Nephron (organoid): ENCODE measurements around the gene ZBP1.
A peak's percentile ranks its signal among the peaks of the same experiment; 100 is the strongest.

ENCODE experiments used
- H3K27ac Mint-ChIP-seq, 3 experiments: 2 replicates each; pipeline ENCODE4 v1.8.0; 2020; ENCODE audit warnings: mixed read lengths in 3 of 3, mild to moderate bottlenecking in 2 of 3, moderate library complexity in 1 of 3
- H3K27me3 Mint-ChIP-seq: 2 replicates; pipeline ENCODE4 v1.8.0; 2021; ENCODE audit warnings: low read depth, mild to moderate bottlenecking, moderate library complexity, mixed read lengths
- H3K36me3 Mint-ChIP-seq: 2 replicates; pipeline ENCODE4 v1.8.0; 2020; ENCODE audit warnings: low read depth, mixed read lengths
- H3K4me1 Mint-ChIP-seq: 2 replicates; pipeline ENCODE4 v1.8.0; 2020; ENCODE audit warnings: mixed read lengths
- H3K4me3 Mint-ChIP-seq, 3 experiments: 2 replicates each; pipeline ENCODE4 v1.8.0; 2020; ENCODE audit warnings: mild to moderate bottlenecking in 3 of 3, mixed read lengths in 3 of 3, moderate library complexity in 2 of 3
- H3K9me3 Mint-ChIP-seq: 2 replicates; pipeline ENCODE4 v1.8.0; 2020; ENCODE audit warnings: mixed read lengths
- TF ChIP-seq, protein P1 (sequence below), 3 experiments: fragments of 200-600 bp; sonication (generic); IDR thresholded peaks; one replicate each; pipeline ENCODE4 v1.5.0; 2021; ENCODE audit warnings: antibody characterized with exemption in 3 of 3; ENCODE audit not compliant: unreplicated experiment in 3 of 3

The ZBP1 gene

GRCh38 chr20:57666106-57666833 is 46.0 kb upstream of the ZBP1 start:
- TF ChIP-seq, protein P1, sequence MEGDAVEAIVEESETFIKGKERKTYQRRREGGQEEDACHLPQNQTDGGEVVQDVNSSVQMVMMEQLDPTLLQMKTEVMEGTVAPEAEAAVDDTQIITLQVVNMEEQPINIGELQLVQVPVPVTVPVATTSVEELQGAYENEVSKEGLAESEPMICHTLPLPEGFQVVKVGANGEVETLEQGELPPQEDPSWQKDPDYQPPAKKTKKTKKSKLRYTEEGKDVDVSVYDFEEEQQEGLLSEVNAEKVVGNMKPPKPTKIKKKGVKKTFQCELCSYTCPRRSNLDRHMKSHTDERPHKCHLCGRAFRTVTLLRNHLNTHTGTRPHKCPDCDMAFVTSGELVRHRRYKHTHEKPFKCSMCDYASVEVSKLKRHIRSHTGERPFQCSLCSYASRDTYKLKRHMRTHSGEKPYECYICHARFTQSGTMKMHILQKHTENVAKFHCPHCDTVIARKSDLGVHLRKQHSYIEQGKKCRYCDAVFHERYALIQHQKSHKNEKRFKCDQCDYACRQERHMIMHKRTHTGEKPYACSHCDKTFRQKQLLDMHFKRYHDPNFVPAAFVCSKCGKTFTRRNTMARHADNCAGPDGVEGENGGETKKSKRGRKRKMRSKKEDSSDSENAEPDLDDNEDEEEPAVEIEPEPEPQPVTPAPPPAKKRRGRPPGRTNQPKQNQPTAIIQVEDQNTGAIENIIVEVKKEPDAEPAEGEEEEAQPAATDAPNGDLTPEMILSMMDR (IDR thresholded peaks at IDR 0.05; ENCODE audit: unreplicated experiment in 3 of 3) = no peak
- H3K4me3 Mint-ChIP-seq = no peak overlapping the region
- peak overlapping the region in 2 of 3 experiments; percentile 15 to 98 for H3K27ac Mint-ChIP-seq
- no peaks in the 10 kb centered on the region for H3K36me3 Mint-ChIP-seq
- no peaks in the 10 kb centered on the region for H3K9me3 Mint-ChIP-seq
- no peaks in the 10 kb centered on the region for H3K27me3 Mint-ChIP-seq
- peaks cover 55% of the 10 kb centered on the region for H3K4me1 Mint-ChIP-seq

GRCh38 chr20:57665589-57665971 is 45.4 kb upstream of the ZBP1 start:
- H3K27me3 Mint-ChIP-seq = no peaks in the 10 kb centered on the region
- H3K27ac Mint-ChIP-seq = peak overlapping the region in 2 of 3 experiments; percentile 15 to 98
- peaks cover 54% of the 10 kb centered on the region for H3K4me1 Mint-ChIP-seq
- H3K36me3 Mint-ChIP-seq = no peaks in the 10 kb centered on the region
- no peak overlapping the region for H3K4me3 Mint-ChIP-seq
- no peaks in the 10 kb centered on the region for H3K9me3 Mint-ChIP-seq
- TF ChIP-seq, protein P1 (IDR thresholded peaks at IDR 0.05; ENCODE audit: unreplicated experiment in 3 of 3) = no peak

GRCh38 chr20:57664924-57665588 is 44.8 kb upstream of the ZBP1 start:
- Mint-ChIP-seq H3K36me3 (no peaks in the 10 kb centered on the region), H3K27ac (peak overlapping the region in 1 of 3 experiments; percentile 98), H3K27me3 (no peaks in the 10 kb centered on the region), H3K9me3 (no peaks in the 10 kb centered on the region), H3K4me3 (no peak overlapping the region), H3K4me1 (peaks cover 55% of the 10 kb centered on the region)
- TF ChIP-seq, protein P1 (IDR thresholded peaks at IDR 0.05; ENCODE audit: unreplicated experiment in 3 of 3) = no peak

GRCh38 chr20:57664476-57664875 is 44.2 kb upstream of the ZBP1 start:
- peaks cover 60% of the 10 kb centered on the region for H3K4me1 Mint-ChIP-seq
- H3K27ac Mint-ChIP-seq = no peak overlapping the region
- H3K27me3 Mint-ChIP-seq = no peaks in the 10 kb centered on the region
- H3K9me3 Mint-ChIP-seq = no peaks in the 10 kb centered on the region
- no peaks in the 10 kb centered on the region for H3K36me3 Mint-ChIP-seq
- TF ChIP-seq, protein P1 (IDR thresholded peaks at IDR 0.05; ENCODE audit: unreplicated experiment in 3 of 3) = no peak
- H3K4me3 Mint-ChIP-seq = no peak overlapping the region

DNA sequence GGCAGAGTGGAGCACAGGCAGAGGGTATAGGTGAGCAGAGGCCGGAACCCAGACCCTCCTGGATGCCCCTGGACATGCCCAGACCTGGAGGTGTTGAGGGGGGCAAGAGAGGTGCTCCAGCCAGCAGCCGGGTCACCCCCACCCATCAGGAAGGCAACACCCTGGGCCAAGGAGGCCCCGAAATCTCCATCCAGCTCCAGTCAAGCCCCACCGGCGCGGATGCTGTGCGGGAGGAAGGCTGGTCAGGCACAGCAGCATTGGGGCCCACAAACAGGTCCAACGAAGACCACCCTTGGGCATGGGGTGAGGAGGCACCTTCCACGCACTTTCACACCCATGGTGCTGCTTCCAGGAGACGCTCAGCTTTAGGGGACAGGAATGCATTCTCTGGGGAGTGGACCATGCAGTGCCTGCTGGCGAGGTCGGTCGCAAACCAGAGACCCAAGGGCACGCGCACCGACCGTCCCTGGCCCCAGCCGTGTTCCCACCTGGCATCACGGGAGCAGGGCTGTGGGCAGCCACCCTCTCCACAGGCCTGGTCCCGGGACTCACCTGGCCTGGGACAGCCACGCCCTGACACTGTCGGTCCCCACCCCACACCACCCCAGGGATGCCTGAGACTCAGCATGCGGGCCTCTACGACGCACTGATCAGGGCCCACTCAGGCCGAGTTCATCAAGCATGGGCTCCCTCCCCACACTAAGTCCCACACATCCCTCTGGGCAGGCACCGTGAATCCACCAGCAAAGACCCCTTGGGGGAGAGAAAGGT is 43.6 kb upstream of the ZBP1 start:
- Mint-ChIP-seq H3K4me1 (peaks cover 64% of the 10 kb centered on the region), H3K9me3 (no peaks in the 10 kb centered on the region), H3K27ac (peak overlapping the region in 1 of 3 experiments; percentile 64), H3K4me3 (no peak overlapping the region), H3K36me3 (peaks cover 4% of the 10 kb centered on the region), H3K27me3 (no peaks in the 10 kb centered on the region)
- TF ChIP-seq, protein P1 (IDR thresholded peaks at IDR 0.05; ENCODE audit: unreplicated experiment in 3 of 3) = no peak
